HG02885 (cell line): ENCODE data around the gene CYP19A1.

Experiments
- ATAC-seq: cut with Tn5 transposase; IDR thresholded peaks from one replicate; pipeline ENCODE4 v1.9.1; 2021; ENCODE audit warnings: mild to moderate bottlenecking; ENCODE audit not compliant: unreplicated experiment, poor library complexity

The CYP19A1 gene

DNA sequence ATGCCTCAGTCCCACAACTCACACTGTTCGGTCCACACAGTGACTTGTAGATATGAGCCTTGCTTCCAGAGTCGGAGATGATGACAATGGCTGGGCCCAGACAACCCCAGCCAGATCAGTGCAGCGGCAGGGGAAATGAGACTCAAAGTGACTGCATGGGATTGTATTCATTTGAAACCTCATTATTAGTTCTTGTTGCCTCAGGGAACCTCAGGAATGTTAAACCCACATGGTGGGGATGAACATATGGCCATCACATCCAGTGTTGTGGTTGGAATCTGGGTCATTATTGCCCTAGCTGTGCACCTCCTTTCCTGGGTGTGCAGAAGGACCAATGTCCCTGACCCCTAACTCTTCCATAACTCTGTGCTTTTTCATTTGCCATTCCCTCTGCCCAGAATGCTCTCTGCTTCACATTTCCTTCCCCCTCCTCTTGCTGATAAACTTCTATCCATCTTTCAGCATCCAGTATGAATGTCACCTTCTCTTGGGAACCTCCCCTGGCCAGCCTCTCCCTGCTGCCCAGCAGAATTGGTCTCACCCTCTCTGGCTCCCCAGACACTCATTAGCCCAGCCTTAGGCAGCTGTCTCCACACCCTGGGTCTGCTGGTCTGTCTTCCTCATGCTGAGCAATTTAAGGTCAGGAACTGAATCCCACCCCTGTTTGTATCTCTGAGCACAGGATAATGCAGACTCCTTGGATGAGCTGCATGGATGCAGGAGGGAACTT is 176.7 kb downstream of the CYP19A1 start:
- no peak for ATAC-seq

DNA sequence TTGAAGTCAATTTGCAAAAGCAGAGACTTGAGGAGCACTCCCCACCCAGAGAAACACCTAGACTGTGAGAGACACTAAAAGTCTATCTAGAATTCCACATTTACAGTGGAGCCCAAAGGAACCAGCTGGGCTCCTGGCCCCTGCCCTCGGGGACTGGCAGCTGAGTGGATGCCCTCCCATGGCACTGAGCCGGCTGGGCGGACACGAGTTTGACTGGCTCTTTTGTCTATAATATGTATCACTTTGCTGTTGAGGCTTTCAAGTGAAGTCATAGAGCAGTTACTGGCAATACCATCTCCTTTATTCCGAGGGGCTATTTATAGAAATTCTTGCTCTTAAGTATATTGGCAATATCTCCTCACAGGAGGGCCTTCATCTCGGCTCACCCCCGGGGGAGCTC is 177.9 kb downstream of the CYP19A1 start:
- no peak for ATAC-seq
